Adrenal gland (tissue), 12 donors: ENCODE measurements around the gene FARP1. TPM values are rescaled to one million over a fixed set of nuclear protein-coding genes. Genes with fewer than 3 reads are reported as not detected.

Experiments
- DNase-seq, 7 donors: peaks; one replicate each; pipeline ENCODE4 v3.0.0-alpha.2; 2019 to 2020
- H3K27ac ChIP-seq, 5 donors: fragments of 200-600 bp; sonication (generic) in 4 of 5; 1 replicate in 3 of 5; 2 replicates in 2 of 5; pipeline versions ENCODE4 v1.5.1 to v1.8.0; 2016 to 2020; ENCODE audit warnings: mild to moderate bottlenecking in 1 of 5
- H3K27me3 ChIP-seq: fragments of 200-600 bp; 2 replicates; pipeline ENCODE4 v1.8.0; 2021
- H3K36me3 ChIP-seq, 2 donors: fragments of 200-600 bp; replicated peaks in 1 of 2; 1 replicate in 1 of 2; 2 replicates in 1 of 2; pipeline versions ENCODE4 v1.5.1 to v1.8.0; 2018 to 2022
- H3K4me1 ChIP-seq, 2 donors: fragments of 200-600 bp; replicated peaks in 1 of 2; 1 replicate in 1 of 2; 2 replicates in 1 of 2; pipeline versions ENCODE4 v1.5.1 to v1.8.0; 2018 to 2021
- H3K4me3 ChIP-seq, 4 donors: fragments of 200-600 bp; sonication (generic) in 3 of 4; one replicate each; pipeline ENCODE4 v1.5.1; 2016 to 2018
- H3K9me3 ChIP-seq, 3 donors: fragments of 200-600 bp; sonication (generic) in 1 of 3; replicated peaks in 1 of 3; 1 replicate in 2 of 3; 2 replicates in 1 of 3; pipeline versions ENCODE4 v1.5.1 to v1.8.0; 2016 to 2021
- POLR2A ChIP-seq, 2 donors: fragments of 450-650 bp; IDR thresholded peaks; one replicate each; pipeline ENCODE4 v1.6.1; 2017; ENCODE audit warnings: antibody characterized with exemption in 2 of 2, mild to moderate bottlenecking in 2 of 2, moderate library complexity in 1 of 2
- WGBS, 4 donors: extraction: QIAGEN DNeasy Blood & Tissue Kit in 2 of 4; methylation state at CpG; one replicate each; pipeline versions ENCODE4 v1.1.5 to v1.1.7; 2013 to 2017; 5-methylcytosine and 5-hydroxymethylcytosine counted together
- intact Hi-C, 2 donors: fragments of 100-400 bp; cut with DNase I; formaldehyde crosslinking; loops; one replicate each; pipeline versions ENCODE4 v1.14.1 to v1.15.0; 2022 to 2023
- polyA plus RNA-seq, 3 donors: library from polyadenylated mRNA; stranded (reverse); fragments of 200-250 nt in 2 of 3; fragments of 350-450 nt in 1 of 3; fragmentation: Illumina TruSeq in 1 of 3; extraction: RNeasy Lipid Tissue Mini Kit (QIAGEN cat#74804) in 1 of 3; gene quantifications; one replicate each; pipeline ENCODE4 v1.2.3, GENCODE V29; 2013 to 2014
- total RNA-seq, 9 donors: library from RNA; depleted of rRNA in 4 of 9; stranded (reverse); fragments of >200 nt in 4 of 9; fragments of 120-200 nt in 1 of 9; fragmentation: NEBNext Ultra II Directional in 1 of 9; extraction: Animal tissue kit (Norgen Biotek cat#: 25700) in 1 of 9; gene quantifications; one replicate each; pipeline versions ENCODE4 v1.1.0 to v1.2.4, GENCODE V29; 2013 to 2023
- TF ChIP-seq, protein P1 (sequence below), 6 experiments: fragments of 450-650 bp in 4 of 6; fragments of 200-600 bp in 2 of 6; sonication (generic) in 1 of 6; IDR thresholded peaks; 1 replicate in 5 of 6; 2 replicates in 1 of 6; pipeline versions ENCODE4 v1.5.1 to v1.8.0; 2016 to 2021; ENCODE audit warnings: antibody characterized with exemption in 6 of 6, mild to moderate bottlenecking in 2 of 6, moderate library complexity in 1 of 6
- donor health status: healthy with polysubstance abuse.
- donor health status: Bipolar disorder and iron deficiency.
- donor health status: DM: yes; HTN: yes; CAD: no.
- donor health status: DM: no; HTN: no; CAD: no.
- donor health status: DM: no; HTN: no; CAD: no.
- donor health status: DM: yes; HTN: yes; CAD: no.

The FARP1 gene
- total and polyA plus RNA-seq, 12 donors = 27.1 to 304 (median 71.6) TPM

DNA sequence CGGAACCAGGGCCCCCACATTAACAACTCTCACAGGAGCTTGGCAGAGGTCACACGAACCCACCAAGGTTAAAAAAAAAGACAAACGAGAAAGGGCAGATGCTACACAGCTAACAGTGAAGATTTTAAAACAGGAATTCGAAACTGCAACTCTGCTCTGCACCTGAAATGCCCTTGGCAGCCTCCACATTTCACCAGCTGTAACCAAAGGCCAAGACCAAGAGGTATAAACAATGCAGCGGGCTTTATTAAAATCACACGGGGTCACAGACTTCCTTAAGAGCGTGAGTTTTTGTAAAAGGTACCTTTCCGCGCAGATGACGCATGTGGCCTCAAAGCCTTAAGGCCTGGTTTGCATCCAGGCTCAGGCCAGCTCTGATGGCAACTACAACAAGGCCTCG, 345.8 kb downstream of the FARP1 start:
- peaks cover 18 to 27% of the 10 kb centered on the region in 2 donors for H3K4me1 ChIP-seq
- WGBS, 4 donors = 78 to 84% (median 81%) methylated on average over 11 of the region's 11 CpGs
- no peaks in the 10 kb centered on the region for H3K27me3 ChIP-seq
- intact Hi-C loops = loop anchor here (10.0 kb wide), 2 partner anchors 76 to 86 kb away; partner anchors contain the start of gene STK24 (in 1 of the 2)
- H3K27ac ChIP-seq = no peak overlapping the region
- no peaks in the 10 kb centered on the region for H3K36me3 ChIP-seq
- no peak for DNase-seq
- TF ChIP-seq POLR2A (IDR thresholded peaks at IDR 0.05) = no peak
- TF ChIP-seq, protein P1, sequence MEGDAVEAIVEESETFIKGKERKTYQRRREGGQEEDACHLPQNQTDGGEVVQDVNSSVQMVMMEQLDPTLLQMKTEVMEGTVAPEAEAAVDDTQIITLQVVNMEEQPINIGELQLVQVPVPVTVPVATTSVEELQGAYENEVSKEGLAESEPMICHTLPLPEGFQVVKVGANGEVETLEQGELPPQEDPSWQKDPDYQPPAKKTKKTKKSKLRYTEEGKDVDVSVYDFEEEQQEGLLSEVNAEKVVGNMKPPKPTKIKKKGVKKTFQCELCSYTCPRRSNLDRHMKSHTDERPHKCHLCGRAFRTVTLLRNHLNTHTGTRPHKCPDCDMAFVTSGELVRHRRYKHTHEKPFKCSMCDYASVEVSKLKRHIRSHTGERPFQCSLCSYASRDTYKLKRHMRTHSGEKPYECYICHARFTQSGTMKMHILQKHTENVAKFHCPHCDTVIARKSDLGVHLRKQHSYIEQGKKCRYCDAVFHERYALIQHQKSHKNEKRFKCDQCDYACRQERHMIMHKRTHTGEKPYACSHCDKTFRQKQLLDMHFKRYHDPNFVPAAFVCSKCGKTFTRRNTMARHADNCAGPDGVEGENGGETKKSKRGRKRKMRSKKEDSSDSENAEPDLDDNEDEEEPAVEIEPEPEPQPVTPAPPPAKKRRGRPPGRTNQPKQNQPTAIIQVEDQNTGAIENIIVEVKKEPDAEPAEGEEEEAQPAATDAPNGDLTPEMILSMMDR (IDR thresholded peaks at IDR 0.05) = no peak
- H3K9me3 ChIP-seq = no peaks in the 10 kb centered on the region
- H3K4me3 ChIP-seq = no peak overlapping the region

DNA sequence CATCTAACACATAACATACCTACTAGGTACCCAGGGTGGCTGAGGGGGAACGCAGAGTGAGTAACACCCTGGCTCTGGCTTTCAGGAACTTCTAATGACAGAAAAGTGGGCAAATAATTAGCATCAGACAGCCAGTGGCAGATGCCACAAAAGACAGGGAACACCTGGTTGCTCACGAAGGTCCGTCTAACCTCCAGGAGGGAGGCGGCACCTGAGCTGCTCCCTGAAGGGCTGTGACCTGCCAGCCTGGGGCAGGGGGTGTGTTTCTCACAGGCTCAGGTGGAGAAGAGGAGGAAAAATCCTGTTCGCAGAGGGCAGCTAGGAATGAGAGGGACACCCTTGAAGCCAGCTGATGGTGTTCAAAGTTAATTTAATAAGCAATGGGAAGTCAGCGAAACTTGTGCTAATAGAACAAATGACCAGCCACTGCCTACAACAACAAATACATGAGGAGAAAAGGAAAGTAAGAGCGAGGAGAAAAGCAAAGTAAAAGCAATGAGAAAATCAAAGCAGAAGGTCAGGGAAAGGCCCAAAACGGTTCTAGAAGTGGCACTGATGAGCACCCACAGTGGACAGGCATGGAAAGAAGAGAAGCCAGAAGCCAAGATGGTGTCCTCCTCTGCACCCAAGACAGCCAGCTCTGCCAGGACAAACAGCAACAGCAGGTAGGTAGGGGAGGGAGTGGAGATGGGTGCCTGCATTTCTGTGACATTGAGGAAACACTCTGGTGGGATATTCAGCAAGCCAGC, 346.7 kb downstream of the FARP1 start:
- 84 to 91% (median 87%) methylated on average over 8 of the region's 8 CpGs for WGBS, 4 donors
- H3K27ac ChIP-seq = no peak overlapping the region
- H3K4me1 ChIP-seq = peaks cover 12 to 19% of the 10 kb centered on the region in 2 donors

GRCh38 chr13:98490195-98490836, 347.4 kb downstream of the FARP1 start:
- Histone ChIP-seq H3K4me3 (no peak overlapping the region), H3K4me1 (peaks cover 9 to 19% of the 10 kb centered on the region in 2 donors), H3K27ac (no peak overlapping the region), H3K27me3 (no peaks in the 10 kb centered on the region), H3K9me3 (no peaks in the 10 kb centered on the region), H3K36me3 (no peaks in the 10 kb centered on the region)
- 71 to 76% (median 73%) methylated on average over 9 of the region's 9 CpGs for WGBS, 4 donors
- TF ChIP-seq, protein P1 (IDR thresholded peaks at IDR 0.05) = no peak
- no peak for TF ChIP-seq POLR2A (IDR thresholded peaks at IDR 0.05)
- intact Hi-C loops = no loop called here
- DNase-seq = no peak

More for the DNA sequence above, 346.7 kb downstream of the FARP1 start:
- Histone ChIP-seq H3K4me3 (no peak overlapping the region), H3K27me3 (no peaks in the 10 kb centered on the region), H3K9me3 (no peaks in the 10 kb centered on the region), H3K36me3 (no peaks in the 10 kb centered on the region)
- intact Hi-C loops = loop anchor here (10.0 kb wide), 2 partner anchors 75 to 85 kb away; partner anchors contain the start of gene STK24 (in 1 of the 2)
- DNase-seq = peak in 1 of 7 donors; percentile 45
- TF ChIP-seq POLR2A (IDR thresholded peaks at IDR 0.05) = no peak
- TF ChIP-seq, protein P1 (IDR thresholded peaks at IDR 0.05) = no peak

DNA sequence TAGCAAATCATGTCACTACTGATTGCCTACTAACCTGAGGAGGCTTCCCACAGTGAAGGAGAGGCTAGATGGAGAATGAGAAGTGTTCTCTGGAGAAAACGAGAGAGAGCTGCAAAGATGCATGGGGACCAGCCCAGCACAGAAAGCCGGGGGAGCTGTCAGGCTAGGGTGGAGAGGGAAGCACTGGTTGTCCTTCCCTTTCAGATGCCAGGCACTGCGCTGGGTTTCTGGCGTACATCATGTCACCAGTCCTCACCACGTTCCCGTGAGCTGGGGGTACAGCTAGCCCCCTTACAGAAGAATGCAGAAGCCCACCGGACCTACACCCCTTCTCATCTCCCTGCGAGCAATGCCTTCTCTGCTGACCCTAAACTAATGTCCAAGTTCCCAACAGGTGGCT, 348.0 kb downstream of the FARP1 start:
- H3K4me3 ChIP-seq = no peak overlapping the region
- TF ChIP-seq, protein P1 (IDR thresholded peaks at IDR 0.05) = no peak
- no peak for TF ChIP-seq POLR2A (IDR thresholded peaks at IDR 0.05)
- no peak for DNase-seq
- no peaks in the 10 kb centered on the region for H3K36me3 ChIP-seq
- H3K9me3 ChIP-seq = no peaks in the 10 kb centered on the region
- H3K27ac ChIP-seq = no peak overlapping the region
- intact Hi-C loops = no loop called here
- no peaks in the 10 kb centered on the region for H3K27me3 ChIP-seq
- peaks cover 10 to 20% of the 10 kb centered on the region in 2 donors for H3K4me1 ChIP-seq
- WGBS, 4 donors = 85 to 89% (median 86%) methylated on average over 8 of the region's 8 CpGs
